Stimulated activated CD8-positive, alpha-beta memory T cell treated with anti-CD3 and anti-CD28 coated beads, Interleukin-7, amount 100 ng/mL, for 24 hours (primary cell): ENCODE measurements around the gene CSNK1G1.
"Not testable (repeated sequence)": the region's sequence is repeated elsewhere in the genome, so short reads cannot be mapped to it uniquely, and the experiment has no call there.

Experiments used
- DNase-seq: peaks from one replicate; pipeline ENCODE4 v3.0.0-alpha.2; 2020; ENCODE audit warnings: low read depth

The CSNK1G1 gene

GRCh38 chr15:64133623-64134344 is 222.2 kb downstream of the CSNK1G1 start:
- no peak for DNase-seq

GRCh38 chr15:64132217-64132616 is 223.8 kb downstream of the CSNK1G1 start:
- no peak for DNase-seq

GRCh38 chr15:64131547-64131946 is 224.4 kb downstream of the CSNK1G1 start:
- no peak for DNase-seq

- DNase-seq, result no peak
Measured at GRCh38 chr15:64130159-64130558, 225.8 kb downstream of the CSNK1G1 start.

GRCh38 chr15:64127521-64128270 is 228.3 kb downstream of the CSNK1G1 start:
- no peak for DNase-seq

- DNase-seq, result no peak
Measured at GRCh38 chr15:64125978-64126377, 230.0 kb downstream of the CSNK1G1 start.

GRCh38 chr15:64122936-64123351 is 233.0 kb downstream of the CSNK1G1 start:
- no peak for DNase-seq

GRCh38 chr15:64122444-64122843 is 233.5 kb downstream of the CSNK1G1 start:
- DNase-seq, result no peak

- DNase-seq, result no peak
Measured at GRCh38 chr15:64121614-64122013, 234.4 kb downstream of the CSNK1G1 start.

GRCh38 chr15:64120322-64120721 is 235.7 kb downstream of the CSNK1G1 start:
- not testable (repeated sequence) for DNase-seq

- no peak for DNase-seq
Measured at GRCh38 chr15:64117759-64118487, 238.1 kb downstream of the CSNK1G1 start.
